Thyroid gland (tissue), 4 donors: ENCODE measurements around the gene SLC25A27.

Experiments
- CTCF ChIP-seq, 6 experiments: fragments of 200-600 bp in 3 of 6; fragments of 450-650 bp in 3 of 6; sonication (generic) in 3 of 6; IDR thresholded peaks; one replicate each; pipeline ENCODE4 v1.5.1; 2016 to 2019; ENCODE audit warnings: antibody characterized with exemption in 6 of 6, mild to moderate bottlenecking in 2 of 6, inconsistent platforms in 1 of 6, moderate library complexity in 1 of 6
- POLR2A ChIP-seq, 2 donors: fragments of 450-650 bp; IDR thresholded peaks; one replicate each; pipeline ENCODE4 v1.6.1; 2017; ENCODE audit warnings: antibody characterized with exemption in 2 of 2, mild to moderate bottlenecking in 2 of 2, moderate library complexity in 1 of 2

DNA sequence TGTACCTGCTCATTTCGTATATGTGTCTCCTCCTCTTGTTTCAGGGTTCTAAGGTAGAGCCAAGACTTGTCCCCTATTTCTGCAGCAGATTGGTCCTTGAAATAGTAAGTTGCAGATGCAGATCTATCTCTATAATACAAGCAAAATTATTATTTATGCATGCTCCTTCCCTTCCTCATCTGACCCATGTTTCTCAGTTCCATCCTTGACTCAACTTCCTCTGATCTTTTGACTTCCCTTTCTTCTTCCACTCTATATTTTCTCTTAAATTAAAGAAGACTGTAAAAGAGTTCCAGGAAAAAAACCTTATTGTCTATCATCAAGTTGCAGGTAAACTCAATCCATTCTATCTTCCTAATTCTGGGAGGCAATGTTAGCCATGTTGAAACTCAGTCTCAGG, 58.7 kb downstream of the SLC25A27 start:
- TF ChIP-seq CTCF (IDR thresholded peaks at IDR 0.05) = no peak
- TF ChIP-seq POLR2A (IDR thresholded peaks at IDR 0.05) = no peak
